ENCODE measurements around the gene KIF17. TPM values are rescaled to one million over a fixed set of nuclear protein-coding genes. Genes with fewer than 3 reads are reported as not detected.

KIF17 gene
- total RNA-seq, 1 donor from 2014 or later, result 2.2 TPM

GRCh38 chr1:20732588-20733359 lies 15.0 kb upstream of the KIF17 start, which contains the start of gene SH2D5:
SH2D5 (minus strand) TSS chr1:20732703; CDS start chr1:20728044, 4,659 bp downstream.
- peaks cover 15% of the 10 kb centered on the region for H3K27me3 Mint-ChIP-seq (ENCODE audit: low read depth, unreplicated experiment)

DNA sequence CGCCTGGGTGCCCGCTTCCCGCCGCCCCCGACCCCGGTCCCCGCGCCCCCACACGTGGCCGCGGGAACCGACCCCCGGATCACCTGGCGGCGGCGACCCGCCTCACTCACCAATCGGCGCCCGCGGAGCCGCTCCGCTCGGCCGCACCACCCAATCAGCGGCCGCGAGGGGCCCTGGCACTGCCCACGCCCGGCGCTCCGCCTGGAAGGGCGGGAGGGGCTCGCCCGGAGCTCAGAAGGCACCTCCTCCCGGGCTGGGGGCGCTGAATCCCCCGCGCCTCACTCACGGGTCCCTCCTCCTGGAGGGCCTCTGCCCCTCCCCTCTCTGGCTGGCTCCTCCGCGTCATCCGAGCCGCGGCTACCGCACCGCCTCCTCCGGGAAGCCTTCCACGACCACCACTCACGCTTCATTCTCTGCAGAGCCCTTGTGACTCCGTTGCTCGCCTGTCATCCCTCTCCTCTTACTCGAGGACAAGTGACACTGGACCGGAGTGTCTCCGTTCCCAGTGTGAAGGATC lies 14.3 kb upstream of the KIF17 start:
- Mint-ChIP-seq H3K27me3 (ENCODE audit: low read depth, unreplicated experiment) (peaks cover 15% of the 10 kb centered on the region), H3K9me3 (ENCODE audit: unreplicated experiment) (peaks cover 2% of the 10 kb centered on the region), H3K4me1 (ENCODE audit: low read depth, unreplicated experiment) (peaks cover 6% of the 10 kb centered on the region), H3K36me3 (ENCODE audit: low read depth, unreplicated experiment) (peaks cover 7% of the 10 kb centered on the region), H3K27ac (ENCODE audit: unreplicated experiment) (peak overlapping the region; percentile 66), H3K4me3 (ENCODE audit: unreplicated experiment) (peak overlapping the region; percentile 83)
- Histone ChIP-seq H3K36me3 (ENCODE audit: insufficient read depth, low read length) (peaks cover 2% of the 10 kb centered on the region), H3K4me3 (ENCODE audit: insufficient read depth, low read depth, low read length) (peak overlapping the region; percentile 63), H3K9ac (ENCODE audit: low read length) (peak overlapping the region; percentile 83), H3K4me1 (ENCODE audit: insufficient read depth, low read length) (peaks cover 20% of the 10 kb centered on the region), H2AFZ (ENCODE audit: low read depth, low read length) (peak overlapping the region; percentile 46), H3K79me2 (ENCODE audit: insufficient read depth, low read length) (no peaks in the 10 kb centered on the region), H3K9me3 (ENCODE audit: insufficient read depth, low read depth, low read length) (no peaks in the 10 kb centered on the region), H3K27ac (ENCODE audit: low read depth, low read length) (peak overlapping the region; percentile 81), H4K20me1 (ENCODE audit: insufficient read depth, low read length) (peaks cover 4% of the 10 kb centered on the region), H3K27me3 (ENCODE audit: insufficient read depth, low read length) (peaks cover 5% of the 10 kb centered on the region), H3K4me2 (ENCODE audit: low read length) (peak overlapping the region; percentile 91)
- TF ChIP-seq EZH2 (IDR thresholded peaks at IDR 0.05; ENCODE audit: insufficient read depth, low read length), result no peak
- TF ChIP-seq, protein P1, sequence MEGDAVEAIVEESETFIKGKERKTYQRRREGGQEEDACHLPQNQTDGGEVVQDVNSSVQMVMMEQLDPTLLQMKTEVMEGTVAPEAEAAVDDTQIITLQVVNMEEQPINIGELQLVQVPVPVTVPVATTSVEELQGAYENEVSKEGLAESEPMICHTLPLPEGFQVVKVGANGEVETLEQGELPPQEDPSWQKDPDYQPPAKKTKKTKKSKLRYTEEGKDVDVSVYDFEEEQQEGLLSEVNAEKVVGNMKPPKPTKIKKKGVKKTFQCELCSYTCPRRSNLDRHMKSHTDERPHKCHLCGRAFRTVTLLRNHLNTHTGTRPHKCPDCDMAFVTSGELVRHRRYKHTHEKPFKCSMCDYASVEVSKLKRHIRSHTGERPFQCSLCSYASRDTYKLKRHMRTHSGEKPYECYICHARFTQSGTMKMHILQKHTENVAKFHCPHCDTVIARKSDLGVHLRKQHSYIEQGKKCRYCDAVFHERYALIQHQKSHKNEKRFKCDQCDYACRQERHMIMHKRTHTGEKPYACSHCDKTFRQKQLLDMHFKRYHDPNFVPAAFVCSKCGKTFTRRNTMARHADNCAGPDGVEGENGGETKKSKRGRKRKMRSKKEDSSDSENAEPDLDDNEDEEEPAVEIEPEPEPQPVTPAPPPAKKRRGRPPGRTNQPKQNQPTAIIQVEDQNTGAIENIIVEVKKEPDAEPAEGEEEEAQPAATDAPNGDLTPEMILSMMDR (IDR thresholded peaks at IDR 0.05; ENCODE audit: insufficient read depth, low read depth, low read length), result no peak
- FAIRE-seq (no peak), DNase-seq (ENCODE audit: low read depth) (peak; percentile 30)

More at GRCh38 chr1:20732588-20733359, 15.0 kb upstream of the KIF17 start, which contains the start of gene SH2D5:
- peak within 1 kb of the TSS; percentile 67 for H3K27ac Mint-ChIP-seq (ENCODE audit: unreplicated experiment)
- H3K4me1 Mint-ChIP-seq (ENCODE audit: low read depth, unreplicated experiment), result peaks cover 6% of the 10 kb centered on the region
- Histone ChIP-seq H3K79me2 (ENCODE audit: insufficient read depth, low read length) (no peaks in the 10 kb centered on the region), H3K27me3 (ENCODE audit: insufficient read depth, low read length) (peaks cover 5% of the 10 kb centered on the region), H3K4me2 (ENCODE audit: low read length) (peak within 1 kb of the TSS; percentile 91), H3K9ac (ENCODE audit: low read length) (peak within 1 kb of the TSS; percentile 83), H3K27ac (ENCODE audit: low read depth, low read length) (peak within 1 kb of the TSS; percentile 81), H3K9me3 (ENCODE audit: insufficient read depth, low read depth, low read length) (no peaks in the 10 kb centered on the region), H3K4me3 (ENCODE audit: insufficient read depth, low read depth, low read length) (peak within 1 kb of the TSS; percentile 63), H3K4me1 (ENCODE audit: insufficient read depth, low read length) (peaks cover 20% of the 10 kb centered on the region), H2AFZ (ENCODE audit: low read depth, low read length) (peak within 1 kb of the TSS; percentile 46), H3K36me3 (ENCODE audit: insufficient read depth, low read length) (peaks cover 7% of the 10 kb centered on the region), H4K20me1 (ENCODE audit: insufficient read depth, low read length) (peaks cover 4% of the 10 kb centered on the region)
- TF ChIP-seq, protein P1 (IDR thresholded peaks at IDR 0.05; ENCODE audit: insufficient read depth, low read depth, low read length), result peak; percentile 41
- no peak for TF ChIP-seq EZH2 (IDR thresholded peaks at IDR 0.05; ENCODE audit: insufficient read depth, low read length)
- DNase-seq (ENCODE audit: low read depth), result peak; percentile 97
- FAIRE-seq, result peak; percentile 92
- H3K4me3 Mint-ChIP-seq (ENCODE audit: unreplicated experiment), result peak within 1 kb of the TSS; percentile 83
- H3K9me3 Mint-ChIP-seq (ENCODE audit: unreplicated experiment), result peaks cover 2% of the 10 kb centered on the region
- peaks cover 13% of the 10 kb centered on the region for H3K36me3 Mint-ChIP-seq (ENCODE audit: low read depth, unreplicated experiment)
